NCI-H1436 (cell line): ENCODE data around the gene TMEM207.
"Not testable (repeated sequence)": the region's sequence is repeated elsewhere in the genome, so short reads cannot be mapped to it uniquely, and the experiment has no call there.

ENCODE experiments used
- DNase-seq: peaks from one replicate; lab custom pipeline; 2025; lab: John Stamatoyannopoulos, UW

The TMEM207 gene

DNA sequence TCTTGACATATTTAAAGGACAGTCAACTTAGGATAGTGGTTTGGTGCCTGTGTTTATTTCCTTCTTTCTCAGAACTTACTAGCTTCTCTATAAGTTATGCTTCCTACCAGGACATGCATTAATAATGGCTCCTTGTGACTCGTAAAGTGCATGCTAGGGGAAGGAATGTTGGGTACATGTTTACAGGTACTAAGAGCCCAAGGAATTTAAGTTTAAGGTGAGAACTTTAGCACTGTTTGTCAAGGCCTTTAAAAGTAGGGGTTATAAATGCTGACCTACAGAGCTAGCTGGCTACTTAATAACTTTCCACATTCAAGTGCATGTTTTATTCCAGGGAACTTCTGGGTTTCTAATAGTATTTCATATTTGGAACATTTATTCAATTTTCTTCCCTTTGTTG lies at the start of gene TMEM207:
TMEM207 (minus strand) TSS at position 101 of the 400 bp plus-strand sequence; CDS start at position 9, 92 bp downstream.
- DNase-seq: no peak

DNA sequence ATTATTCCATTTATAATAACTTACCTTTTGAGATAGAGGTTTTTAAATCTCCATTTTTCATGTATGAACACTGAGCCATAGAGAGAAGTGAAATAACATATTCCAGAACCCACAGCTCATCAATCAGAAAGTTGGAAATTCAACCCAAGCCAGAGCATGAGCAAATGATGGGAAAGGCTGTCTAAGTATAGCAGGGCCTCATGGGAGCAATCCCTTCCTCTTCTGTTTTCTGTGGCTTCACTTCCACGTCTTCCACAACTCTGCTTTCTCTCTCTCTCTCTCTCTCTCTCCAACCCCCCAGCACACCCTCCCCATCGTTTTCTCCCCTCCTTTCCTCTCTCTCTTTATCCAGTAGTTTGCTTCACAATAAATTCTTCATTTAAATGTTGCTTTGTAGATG lies 49.4 kb upstream of the TMEM207 start:
- no peak for DNase-seq

DNA sequence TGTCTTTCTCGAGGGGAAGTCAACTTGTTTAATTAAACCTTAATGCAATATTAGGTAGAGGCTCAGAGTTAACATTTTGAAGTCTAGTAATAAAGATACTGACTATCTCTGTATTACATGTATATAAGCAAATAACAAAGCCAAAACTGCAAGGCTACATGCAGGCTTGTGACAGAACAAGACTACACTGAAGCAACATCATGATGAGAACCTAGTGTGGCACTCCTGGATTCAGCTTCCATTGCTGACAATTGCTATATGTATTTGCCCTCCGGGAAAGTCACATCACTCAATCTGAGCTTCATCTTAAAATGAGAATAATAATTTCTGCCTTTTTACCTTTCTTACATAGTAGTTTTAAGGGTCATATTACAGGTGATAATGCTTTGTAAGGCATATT lies 48.6 kb upstream of the TMEM207 start:
- no peak for DNase-seq

DNA sequence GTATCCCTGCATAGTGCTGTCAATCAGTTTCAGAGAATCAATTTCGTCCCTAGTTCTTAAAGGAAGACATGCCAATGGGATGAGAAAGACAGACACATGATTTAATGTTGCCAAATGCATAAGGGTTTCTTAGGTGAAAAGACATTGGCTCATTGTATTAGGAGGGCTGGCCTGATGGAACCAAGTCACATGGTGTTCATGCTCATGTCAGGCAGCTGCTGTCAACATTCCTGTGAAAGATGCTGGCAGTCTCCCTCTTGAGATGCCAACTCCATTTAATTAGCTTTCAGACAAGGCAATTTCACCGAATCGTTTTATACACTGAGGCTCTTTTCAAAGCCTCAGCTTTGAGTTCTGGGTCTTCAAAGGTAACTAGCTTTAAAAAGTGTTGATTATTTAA lies 48.1 kb upstream of the TMEM207 start:
- no peak for DNase-seq

DNA sequence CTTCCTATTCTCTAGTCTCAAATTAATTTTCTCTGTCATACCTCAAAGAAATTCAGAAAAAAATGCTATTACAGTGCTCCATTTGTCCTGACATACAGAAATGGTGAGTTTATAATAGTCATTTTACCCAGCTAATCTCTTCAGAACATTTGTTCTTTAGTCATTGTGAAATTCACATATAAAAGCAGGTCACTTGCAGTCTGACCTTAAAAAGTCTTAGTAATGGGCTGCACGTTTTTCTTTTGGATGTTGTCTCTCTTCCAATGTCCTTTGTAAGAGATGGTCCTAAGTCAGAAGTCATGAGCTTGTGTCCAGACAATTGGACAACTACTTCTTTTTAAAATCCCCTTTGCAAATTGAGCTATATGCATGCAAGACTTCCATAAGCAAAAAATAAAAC lies 47.2 kb upstream of the TMEM207 start:
- no peak for DNase-seq

DNA sequence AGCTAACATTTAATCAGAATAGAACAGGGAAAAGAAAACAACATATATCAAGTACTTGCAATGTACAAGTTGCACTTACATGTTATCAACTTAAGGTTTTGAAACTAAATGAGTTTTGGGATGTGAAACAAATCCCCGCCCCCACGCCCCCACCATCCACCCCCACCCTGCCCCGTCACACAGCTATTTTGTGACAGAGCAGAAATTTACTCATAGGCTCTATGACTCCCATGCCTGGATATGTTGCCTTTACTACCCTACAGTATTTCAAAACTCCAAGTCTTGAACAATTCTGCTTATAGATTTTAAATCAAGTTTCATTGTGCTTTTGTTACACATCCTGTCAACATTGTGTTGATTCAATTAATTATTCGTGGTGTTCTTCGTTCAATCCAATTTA lies 46.1 kb upstream of the TMEM207 start:
- DNase-seq: no peak

DNA sequence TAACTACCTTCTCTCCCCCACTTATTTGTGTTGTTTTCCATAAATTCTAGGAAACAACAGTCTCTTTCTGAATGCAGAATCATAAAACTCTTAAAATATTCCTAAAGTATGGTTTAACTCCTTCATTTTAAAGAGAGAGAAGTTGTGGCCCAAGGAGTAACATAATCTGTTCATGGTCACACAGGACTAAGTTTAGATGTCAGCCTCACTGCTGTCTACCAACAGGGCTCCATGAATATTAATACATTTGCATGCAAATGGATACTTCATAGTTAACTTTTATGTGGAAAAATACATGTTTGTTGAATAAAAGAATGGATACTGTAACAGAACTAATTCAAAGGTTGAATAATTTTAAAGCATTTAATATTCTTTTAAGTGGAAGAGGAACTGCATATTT lies 45.7 kb upstream of the TMEM207 start:
- DNase-seq: no peak

DNA sequence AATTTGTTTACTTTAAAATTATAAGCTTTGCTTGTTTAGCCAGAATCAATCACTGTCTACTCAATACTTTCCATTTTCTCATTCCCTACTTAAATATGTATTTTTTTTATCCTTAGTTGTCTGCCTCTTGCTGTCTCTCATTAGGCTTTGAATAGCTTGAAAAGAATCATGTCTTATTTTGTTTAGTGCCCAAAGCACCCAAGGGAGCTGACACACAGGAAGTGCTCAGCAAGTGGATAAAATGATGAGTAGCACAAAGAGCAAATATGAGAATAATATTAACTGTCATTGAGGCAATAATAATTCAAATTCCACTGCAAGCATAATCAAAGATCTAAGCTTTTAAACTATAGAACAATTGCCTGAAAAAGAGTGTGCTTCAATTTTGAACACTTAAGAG lies 45.2 kb upstream of the TMEM207 start:
- DNase-seq: no peak

DNA sequence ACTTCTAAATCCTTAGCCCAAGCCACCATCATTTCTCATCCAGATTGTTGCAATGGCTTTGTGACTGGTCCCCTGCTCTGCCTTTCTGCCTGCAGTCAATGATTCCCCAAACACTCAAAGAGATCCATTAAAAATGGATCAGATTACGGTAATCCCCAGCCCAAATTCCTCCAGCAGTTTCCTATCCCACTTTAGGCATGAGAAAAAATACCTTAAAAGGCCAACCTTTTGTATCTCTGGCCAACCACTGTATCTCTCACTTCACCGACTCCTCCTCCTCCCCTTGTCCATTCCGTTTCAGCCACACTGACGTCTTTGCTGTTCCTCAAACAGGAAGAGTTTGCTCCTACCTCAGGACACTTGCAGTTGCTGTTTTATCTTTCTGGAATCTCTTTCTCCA lies 43.3 kb upstream of the TMEM207 start:
- no peak for DNase-seq

DNA sequence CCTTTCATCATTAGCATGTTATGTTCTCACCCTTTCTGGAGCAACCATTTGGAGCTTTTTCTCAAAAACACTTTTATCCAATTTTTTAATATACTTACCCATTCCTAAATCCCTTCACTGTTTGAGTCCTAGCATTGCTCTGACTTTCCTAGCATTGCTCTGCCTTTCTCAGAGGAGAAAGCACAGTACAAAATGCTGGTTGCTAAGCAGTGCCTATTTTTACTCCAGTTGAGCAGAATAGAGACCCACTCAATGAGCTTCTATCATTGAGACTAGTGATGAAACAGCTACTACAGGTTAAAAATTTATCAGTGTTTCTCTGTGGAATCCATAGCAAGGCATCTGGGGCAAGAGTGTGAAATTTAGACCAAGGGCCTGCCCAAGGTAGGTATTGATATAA lies 42.4 kb upstream of the TMEM207 start:
- DNase-seq: no peak

DNA sequence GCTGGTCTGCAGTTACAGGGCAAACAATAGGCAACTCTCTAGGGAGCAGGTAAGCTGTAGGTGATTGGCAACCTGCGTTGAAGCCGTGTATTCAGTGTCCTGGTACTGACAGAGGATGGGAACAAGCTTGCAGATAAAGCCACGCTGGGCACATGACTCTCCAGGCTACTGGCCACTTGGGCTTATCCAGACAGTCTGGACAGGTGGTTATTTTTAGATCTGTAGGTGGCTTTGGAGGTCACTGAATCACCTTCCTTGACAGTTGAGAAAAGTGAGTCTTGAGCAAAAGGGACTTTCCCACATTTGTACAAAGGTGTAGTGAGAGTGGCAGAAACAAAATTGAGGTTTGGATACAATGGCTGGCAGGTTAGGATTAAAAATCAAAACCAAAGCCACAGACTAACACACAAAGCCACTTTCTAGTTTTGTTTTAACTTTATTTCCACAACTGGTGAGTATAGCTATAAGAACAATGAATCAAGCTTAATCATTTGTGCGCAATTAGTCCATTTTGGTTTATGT lies 41.9 kb upstream of the TMEM207 start:
- DNase-seq: no peak

DNA sequence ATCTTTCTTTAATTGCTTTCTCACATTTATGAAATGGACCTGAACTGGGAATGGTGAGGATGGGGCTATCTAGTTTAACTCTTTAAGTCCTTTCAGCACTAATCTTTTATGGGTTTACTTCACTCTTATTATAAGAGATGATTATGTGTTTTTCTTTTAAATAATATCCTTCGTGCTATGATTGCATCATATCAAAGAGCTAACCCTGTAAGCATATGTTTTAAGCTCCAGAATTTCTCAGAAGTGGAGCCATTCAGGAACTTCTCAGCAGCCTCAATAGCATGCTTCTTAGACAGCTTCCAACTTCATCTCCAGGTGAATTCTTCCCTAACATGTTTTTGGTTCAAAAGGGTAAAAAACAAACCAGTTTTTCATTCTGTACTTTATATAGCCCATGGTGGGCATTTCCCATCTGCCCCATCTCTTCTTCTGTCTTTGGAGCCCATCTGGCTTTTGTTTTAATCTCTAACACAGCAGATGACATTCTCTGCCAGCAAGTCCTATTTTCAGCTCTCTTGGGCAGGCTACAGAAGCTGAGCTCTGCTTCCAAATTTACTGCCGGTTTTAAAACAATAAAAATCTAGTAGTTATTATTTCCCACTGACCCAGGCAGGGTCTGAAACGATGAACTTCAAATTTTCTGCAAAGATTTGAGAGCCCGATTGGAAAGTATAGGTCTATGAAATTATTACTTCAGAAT lies 37.4 kb upstream of the TMEM207 start:
- DNase-seq: no peak

DNA sequence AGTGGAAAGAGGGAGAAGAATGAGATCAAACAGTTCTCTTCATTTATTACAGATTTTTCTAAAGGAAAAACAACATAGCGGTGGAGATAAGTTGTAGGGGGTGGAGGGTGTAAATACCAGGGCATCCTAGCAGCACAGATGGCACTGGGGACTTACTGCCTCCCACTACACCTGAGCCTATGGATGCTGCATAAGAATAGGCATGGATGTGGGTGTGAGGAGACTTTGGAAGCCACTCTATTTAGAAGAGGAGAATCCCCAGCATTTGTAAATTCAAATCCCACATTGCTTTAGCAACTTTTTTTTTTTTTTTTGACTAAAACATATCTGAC lies 36.8 kb upstream of the TMEM207 start:
- DNase-seq: no peak

DNA sequence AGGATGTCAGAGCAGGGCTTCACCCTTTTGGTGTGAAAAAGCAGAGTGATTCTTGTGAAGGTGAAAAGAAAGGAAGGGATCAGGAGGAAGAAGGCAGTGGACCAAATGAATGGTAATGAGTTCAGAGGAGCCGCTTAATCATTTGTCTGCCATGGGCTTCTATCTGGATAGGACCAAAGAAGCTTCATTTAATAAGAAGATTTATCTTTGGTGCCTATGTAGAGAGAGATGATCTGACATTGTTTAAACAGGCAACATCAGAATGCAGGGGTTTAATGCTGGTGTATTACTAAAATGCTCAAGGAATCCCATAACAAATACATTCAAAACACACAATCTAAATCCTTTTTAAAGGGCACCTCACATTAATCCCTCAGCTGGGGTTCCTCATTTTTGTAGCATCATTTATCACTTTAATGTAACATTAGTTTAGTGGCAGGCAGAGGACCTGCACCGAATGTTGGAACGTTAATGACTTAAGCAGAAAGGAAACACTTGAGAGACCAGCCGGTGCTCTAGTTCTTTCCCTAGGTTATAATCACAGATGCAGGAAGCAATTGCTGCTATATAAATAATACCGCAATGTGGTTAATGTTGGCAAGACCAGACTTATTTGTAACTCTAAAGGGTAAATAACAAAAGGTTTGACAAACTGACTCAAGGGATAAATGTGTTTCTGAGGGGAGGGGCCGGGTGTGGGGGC lies 36.3 kb upstream of the TMEM207 start:
- DNase-seq: peak; percentile 37

DNA sequence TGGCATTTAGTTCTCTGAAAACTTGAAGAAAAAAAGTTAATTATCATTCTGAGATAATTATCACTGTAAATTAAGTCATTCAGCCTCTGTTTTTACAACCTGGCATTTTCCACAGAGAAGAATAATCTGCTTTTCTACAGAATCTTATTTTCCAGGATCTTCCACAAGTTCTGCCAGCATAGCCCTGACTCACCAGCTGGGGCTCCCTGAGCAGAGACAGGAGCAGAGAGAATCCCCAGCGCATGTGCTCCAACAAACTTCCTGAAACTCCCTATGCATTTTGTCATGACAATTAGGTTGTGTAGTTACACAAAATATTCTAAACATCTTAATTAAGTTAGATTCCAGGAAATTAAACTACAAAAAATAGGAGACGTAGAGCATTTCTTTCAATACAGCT lies 32.1 kb upstream of the TMEM207 start:
- DNase-seq: no peak

DNA sequence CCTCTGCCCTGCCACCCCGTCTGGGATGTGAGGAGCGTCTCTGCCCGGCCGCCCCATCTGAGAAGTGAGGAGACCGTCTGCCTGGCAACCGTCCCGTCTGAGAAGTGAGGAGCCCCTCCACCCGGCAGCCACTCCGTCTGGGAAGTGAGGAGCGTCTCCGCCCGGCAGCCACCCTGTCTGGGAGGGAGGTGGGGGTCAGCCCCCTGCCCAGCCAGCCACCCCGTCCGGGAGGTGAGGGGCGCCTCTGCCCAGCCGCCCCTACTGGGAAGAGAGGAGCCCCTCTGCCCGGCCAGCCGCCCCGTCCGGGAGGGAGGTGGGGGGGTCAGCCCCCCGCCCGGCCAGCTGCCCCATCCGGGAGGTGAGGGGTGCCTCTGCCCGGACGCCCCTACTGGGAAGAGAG lies 23.6 kb upstream of the TMEM207 start:
- DNase-seq: not testable (repeated sequence)

DNA sequence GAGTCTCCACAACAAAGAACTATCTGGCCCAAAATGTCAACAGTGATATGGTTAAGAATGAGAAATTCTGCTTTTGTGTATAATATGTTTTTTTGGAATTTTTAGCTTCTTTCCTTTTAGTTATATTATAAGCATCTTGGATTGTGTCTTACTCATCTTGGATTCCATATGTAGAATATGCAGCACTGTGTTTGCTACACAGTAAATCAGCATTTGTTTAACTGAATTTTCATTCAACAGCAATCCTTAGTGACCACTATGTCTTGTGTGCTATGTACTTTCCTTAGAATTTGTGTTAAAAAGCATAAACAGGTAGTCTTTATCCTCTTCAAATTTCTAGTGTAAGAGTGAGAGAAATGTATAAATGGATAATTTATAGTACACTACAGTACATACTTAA lies 18.2 kb upstream of the TMEM207 start:
- DNase-seq: no peak

DNA sequence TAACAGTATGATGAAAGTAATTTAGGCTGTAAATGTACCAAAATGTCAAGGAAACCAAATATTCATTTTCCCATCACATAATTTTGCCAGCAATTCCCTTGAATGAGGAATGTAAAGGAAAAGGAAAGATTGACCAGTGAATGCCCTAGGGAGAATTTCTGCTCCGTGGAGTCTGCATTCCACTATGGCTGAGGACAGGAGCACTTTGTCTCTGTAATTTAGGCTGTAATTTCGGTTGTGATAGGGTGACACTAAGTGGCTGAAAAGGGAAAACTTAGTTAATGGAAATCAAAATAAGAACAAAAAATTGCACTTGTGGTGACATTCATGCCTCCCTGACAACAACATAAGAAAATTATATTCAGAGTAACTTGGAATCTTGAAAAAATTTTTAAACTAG lies 8.3 kb upstream of the TMEM207 start:
- no peak for DNase-seq

DNA sequence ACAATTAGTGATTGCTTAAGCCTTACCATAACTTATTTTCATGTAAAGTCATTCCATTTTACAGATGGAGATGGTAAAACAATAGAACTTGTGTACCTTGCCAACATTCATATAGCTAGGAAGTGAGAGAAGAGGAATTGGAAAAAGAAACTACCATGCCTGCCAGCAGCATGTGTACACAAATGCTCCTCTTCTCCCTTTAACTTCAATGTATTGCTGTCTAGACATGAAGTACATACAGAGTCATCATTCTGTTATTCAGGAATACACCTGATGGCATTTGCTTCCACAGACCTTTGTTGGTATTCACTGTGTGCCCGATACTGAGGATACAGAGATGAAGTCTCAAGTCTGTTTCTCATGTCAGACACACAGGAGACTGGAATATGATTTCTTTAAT lies 7.1 kb upstream of the TMEM207 start:
- DNase-seq: no peak

DNA sequence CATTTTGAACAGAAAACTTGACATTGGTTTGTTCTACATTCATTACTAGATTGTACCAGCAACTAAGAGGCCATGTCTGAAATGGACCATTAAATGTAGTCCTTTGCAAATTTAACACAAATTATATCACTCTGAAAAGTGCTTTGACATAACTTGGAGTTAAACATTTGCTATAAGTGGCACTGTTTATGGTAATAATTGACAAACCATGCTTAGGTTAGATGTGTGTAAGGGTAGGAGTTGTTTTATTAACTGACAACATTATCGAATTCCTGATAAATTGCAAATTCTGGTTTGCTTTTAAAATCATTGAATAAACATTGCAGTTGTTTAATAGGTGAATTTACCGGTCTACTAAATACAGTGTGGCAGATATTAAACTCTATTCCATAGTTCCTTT lies 6.1 kb upstream of the TMEM207 start:
- no peak for DNase-seq

DNA sequence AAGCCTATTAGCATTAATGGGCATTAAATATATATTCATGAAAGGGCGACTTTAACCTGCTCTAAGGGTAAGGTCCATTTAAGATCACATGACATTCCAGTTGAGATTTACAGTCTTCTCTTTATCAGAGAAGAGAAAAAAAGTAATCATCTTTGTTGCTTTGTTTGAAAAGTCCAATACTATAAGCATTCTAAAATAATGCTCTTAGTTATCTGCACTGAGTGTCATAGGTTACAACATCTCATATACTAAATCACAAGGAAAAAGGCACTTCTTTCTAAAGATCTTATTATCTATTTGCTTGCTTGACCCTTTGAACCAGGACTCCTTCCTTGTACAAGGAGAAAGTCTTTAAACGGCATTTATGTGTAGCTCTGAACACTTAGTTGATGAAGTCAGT lies 1.4 kb downstream of the TMEM207 start:
- no peak for DNase-seq

DNA sequence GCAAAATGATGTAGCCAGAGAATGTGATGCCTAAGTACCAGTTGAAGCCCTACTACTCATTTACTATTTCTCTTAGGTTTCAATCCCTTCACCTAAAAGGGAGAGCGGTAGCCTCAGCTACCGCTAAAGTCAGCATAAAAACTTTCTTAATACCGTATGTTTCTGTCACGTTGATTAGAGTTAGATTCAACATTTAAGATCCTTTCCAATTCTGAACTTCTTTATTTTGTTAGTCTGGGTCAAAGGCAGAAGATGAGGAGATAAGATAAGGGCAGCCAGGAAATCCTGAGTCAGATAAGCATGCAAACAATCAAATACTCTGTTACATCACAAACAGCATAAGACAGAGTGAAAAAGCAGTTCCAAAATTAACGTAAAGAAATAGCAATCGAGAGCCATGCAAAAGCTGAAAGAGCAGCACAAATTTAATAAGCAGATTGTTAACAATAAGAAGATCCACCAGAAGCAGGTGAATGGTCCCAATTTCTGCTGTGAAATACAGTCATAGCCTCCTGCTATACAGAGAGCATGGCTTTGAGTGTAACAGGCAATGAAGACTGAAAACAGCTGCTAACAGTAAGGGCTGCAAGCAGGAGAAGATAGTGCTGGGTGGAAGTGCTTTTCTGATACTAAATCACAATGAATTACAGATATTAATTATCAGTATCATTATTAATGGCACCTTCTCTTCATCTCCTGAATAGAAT lies 3.0 kb downstream of the TMEM207 start:
- no peak for DNase-seq

DNA sequence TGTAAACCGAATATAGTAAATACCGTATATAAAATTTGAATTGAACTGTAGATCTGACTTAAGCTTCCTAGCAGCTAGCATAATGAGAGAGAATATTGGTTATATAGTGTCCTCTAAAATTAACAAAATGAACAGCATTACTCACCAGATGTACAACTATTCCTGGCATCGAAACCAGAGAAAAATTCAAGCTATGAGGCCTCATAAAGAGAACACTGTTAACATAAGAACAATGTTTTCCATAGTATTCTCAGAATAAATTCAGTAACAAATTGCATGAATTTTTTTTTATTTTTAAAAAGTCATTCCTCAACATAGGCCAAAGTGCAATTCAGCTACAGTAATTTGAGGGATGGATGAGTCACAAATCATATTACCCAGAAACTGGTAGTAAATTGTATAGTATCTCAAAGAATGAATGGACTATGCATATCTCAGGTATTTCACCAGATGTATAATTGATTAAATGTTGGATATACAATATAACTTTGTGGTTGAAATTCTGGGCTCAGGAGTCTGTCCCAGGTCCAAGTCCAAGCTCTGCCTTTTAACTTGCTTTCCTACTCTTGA lies 5.0 kb downstream of the TMEM207 start:
- DNase-seq: no peak
